Nucleus accumbens (tissue), 56 donors: ENCODE measurements around the gene MYO5B.

Experiments used
- DNase-seq, 56 donors: peaks; one replicate each; lab custom pipeline; 2025; lab: John Stamatoyannopoulos, UW

Gene MYO5B

DNA sequence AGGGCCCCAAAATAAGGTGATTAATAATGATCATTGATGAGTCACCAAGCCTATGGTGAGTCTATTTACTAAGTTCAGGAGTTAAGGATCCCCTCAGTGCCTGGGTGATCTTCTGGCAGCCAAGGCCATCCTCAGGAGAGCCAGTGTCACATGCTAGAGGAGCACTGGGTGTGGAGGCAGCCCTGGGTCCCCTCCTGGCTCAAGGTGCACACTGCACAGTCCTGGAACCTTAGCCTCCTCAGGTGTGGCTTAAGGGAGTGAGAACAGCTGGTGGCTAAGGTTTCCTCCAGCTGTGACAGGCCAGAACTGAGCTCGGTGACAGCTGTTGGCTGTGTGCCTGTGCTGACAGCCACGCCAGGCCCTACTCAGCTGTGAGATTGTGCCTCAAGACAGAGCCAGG, 329.5 kb downstream of the MYO5B start:
- no peak for DNase-seq

DNA sequence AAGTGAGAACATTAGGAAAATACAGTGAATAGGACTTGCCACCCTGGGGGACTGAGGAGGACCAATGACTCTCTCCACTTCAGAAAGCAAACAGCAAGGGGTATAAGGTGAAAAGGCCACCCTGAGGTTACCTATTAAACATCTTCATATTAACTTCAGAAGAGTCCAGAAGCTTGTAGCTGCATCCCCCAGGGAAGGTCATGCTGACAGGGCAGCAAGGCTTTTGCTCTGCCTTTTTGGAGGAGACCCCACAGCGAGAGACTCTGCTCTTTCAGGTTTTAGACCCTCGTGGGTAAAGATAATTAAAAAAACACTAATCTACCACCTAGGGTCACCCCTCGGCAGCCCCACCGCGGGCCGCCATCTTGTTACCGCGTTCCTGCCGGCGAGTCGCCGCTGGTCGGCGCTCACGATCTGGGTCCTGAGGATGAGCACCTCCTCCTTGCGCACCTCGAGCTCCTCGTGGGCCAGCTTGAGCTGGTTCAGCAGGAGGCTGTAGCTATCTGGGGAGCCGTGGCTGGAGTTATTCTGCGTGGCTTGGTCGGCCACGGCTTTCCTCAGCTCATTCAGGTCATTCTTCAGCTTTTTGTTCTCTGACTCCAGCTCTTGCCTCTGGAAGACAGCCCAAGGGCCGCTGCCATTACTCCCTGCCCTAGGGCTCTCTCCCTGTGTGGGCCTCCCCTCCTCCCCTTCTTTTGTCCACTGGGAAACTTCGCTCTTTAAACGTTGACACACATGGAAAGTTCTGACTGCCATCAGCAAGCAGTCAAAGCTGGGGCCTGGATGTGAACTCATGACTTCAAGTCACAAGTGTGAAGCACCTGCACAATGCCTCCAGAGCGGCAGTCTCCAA, 331.0 kb downstream of the MYO5B start:
- DNase-seq: peak in 2 of 56 donors; percentile 8 to 15

DNA sequence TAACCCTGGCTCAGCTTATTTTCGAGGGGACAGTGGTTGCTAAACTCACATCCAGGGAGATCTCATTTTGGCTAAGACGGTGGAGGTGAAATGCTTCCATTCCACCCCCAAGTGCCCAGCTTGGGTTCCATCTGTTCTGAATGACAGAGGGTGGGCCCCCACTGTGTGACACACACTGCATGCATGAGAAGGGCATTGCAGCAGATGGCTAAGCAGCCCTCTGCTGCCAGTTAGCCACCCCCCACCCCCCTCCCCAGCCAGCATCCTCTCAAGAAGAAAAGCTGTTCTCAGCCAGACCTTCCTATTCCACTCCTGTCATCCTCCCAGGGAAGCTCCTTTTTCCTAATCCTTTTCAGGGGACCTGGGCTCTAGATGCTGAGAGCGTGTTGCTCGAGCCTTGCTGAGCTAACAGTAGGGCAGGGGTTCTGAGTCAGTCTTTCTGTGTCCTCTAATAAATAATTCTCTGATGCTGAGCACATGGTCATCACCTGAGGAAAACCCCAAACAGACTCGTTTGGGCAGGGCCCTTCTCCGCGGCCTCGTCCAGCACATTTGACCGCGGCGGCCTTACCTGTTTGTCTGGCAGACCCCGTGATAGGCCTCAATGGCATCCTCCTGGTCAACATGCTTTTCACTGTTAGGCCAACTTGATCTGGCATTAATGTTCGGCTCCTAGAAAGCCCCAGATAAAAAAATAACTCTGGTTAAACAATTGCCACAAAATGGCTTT, 332.1 kb downstream of the MYO5B start:
- no peak for DNase-seq

DNA sequence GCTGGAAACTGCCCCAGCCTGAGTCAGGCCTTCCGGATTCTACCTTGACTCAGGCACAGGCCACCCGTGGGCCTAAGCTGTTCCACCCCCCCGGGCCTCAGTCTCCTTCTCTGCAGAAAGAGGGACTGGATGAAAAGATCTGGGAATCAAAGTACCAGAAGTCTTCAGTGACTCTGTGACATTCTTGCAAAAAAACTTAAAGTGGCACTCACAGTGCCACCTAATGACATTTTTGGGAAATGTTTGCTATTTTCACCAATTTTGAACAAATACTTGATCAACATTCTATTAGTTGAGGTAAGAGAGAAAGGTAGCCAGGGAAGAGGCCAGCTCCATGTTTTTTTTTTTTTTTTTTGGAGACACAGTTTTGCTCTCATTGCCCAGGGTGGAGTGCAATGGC, 333.3 kb downstream of the MYO5B start:
- DNase-seq: peak in 1 of 56 donors; percentile 7

DNA sequence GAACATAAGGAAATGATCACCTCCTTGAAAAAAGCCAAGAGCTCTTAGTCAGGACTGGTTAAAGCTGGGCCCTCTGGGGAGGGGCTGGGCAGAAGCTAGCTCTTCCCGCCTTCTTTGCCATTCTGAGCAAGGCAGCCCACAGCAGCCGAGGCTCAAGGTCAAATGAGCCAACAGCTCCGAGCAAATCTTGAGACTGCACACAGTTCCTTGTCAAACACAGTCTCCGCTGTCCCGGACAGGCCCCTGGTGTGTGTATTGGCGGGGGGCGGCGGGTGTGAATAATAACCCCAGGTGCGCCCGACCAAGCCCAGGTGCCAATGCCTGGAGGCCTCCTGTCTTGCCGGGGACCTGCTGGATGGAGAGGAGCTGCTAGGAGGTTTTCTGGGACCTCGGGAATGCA, 335.2 kb downstream of the MYO5B start:
- DNase-seq: no peak

DNA sequence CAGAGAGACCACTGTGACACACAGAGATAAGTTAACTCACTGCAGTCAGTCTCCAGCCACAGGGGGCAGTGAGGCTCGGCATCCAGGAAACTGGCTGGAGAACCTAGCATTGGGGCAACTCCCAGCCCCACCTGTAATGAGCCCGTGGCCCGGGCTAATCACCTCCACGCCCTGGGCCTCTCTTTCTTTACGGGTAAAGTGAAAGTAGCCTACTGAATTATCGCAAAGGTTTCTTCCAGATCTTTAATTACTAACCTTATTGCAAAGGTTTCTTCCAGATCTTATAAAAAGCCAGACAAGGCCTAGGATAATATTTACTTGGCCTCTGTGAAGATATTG, 336.0 kb downstream of the MYO5B start:
- no peak for DNase-seq

DNA sequence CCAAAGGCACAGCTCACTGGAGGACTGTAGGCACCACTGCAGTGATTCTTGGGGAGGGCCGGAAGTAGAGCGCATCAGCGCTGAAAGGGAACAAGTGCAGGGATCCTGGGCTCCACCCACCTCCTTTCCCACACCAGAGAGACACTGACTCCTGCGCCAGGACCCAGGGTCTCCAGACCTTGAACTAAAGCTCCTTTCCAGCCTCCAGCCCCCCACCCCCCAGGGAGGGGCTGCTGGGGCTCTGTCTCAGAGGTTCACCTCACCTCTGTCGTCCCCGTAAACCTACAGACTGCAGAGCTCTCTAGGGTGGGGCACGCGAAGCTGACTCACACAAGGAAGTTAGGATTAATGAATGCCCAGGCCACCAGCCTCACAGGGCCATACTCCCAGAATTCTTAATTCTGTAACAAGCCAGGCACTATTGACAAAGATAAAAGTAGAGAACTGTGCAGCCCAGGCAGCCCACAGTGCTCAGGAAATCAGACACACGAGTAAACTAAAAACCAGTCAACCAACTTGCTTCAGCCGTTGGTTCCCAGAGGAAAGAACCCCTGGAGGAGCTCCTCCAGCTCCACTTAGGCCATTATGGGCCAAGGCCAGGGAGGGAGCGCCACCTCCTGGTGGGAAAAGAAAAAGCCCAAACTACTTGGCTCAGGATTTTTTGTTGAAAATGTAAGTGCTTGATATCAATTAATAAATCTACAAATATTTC, 336.5 kb downstream of the MYO5B start:
- peak in 38 of 56 donors; percentile 2 to 74 (median 31) for DNase-seq

DNA sequence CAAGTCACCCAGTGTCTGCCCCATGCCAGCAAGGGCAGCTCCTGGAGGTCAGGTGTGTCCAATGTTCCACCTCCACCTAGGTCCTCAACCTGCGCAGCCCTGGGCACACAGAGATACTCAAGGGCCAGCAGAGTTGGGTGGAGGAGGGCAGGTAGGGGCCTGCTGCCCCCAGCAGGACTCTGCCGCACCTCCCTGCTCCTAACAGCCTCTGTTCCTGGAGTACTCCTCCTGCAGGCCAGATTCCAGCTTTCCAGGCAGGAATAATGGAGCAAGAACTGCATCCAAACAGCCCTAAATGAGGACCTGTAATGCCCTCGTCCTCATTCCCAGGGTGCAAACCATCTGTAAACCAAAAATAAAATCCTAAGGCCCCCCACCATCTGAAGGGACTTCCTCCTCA, 337.2 kb downstream of the MYO5B start:
- no peak for DNase-seq

DNA sequence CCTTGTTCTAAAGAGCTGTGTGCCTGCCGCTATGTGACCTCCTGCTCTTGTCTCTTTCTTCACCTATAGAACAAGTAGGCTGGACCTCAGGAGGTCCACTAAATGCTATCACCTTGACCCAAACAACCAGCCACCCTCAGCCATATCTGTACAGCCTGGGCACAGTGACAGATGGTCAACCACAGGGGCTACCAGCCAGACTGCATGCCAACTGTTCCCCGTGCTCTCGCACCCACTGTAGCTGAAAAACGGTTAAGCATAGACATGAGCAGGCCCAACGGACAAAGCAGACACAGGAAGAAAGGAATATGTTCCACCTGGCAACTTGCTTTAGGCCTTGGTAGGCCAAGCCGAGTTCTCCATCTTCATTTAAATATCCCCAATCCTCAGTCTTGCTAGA, 338.5 kb downstream of the MYO5B start:
- no peak for DNase-seq

DNA sequence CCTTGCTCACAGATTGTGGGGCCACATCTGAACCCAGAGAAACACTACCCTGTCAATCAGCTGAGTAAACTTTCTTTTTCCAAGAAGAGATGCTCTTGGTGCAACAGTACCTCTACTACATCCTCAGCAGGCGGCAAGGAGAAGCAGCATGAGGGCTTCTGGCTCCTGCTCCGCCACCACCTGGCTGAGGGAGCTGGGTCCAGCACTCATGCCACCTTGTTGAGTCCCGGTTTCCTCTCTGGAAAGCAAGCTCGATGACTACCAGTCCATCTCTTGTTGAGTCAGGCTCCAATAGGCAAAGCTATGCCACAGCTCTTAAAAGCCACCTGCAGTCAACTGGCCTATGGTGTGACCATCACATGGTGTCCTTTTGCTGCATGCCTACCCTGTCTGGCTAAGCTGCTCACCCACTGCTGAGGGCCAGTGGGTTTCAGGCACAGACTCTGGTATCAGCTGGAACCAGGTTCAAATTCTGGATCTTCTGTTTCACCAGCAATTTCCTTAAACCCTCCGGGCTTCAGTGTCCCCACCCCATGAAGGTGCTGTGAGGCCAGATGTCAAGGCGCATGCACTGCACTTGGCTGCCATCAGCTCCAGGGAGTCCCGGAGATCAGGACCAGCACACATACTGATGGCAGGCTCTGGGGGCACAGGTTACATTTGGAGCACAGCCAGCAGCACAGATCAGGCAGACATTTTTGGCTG, 339.1 kb downstream of the MYO5B start:
- DNase-seq: no peak

DNA sequence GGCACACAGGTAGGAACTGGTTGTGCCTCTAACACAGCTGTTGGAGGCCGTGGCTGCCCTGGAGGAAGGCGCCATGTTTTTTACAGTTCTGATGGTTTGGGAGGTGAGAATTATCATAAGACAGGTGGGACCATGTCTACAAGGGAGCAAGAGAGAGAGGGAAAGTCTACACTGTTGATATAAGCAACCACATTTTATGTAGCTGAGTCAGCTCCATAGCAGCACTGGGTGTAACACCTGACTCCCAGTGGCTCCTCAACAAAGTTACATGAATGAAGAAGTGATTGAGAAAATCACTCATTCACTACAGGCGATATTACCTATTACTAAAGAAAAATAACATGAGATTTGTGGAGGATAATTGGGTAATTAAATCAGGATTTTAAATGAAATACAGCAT, 340.3 kb downstream of the MYO5B start:
- no peak for DNase-seq

DNA sequence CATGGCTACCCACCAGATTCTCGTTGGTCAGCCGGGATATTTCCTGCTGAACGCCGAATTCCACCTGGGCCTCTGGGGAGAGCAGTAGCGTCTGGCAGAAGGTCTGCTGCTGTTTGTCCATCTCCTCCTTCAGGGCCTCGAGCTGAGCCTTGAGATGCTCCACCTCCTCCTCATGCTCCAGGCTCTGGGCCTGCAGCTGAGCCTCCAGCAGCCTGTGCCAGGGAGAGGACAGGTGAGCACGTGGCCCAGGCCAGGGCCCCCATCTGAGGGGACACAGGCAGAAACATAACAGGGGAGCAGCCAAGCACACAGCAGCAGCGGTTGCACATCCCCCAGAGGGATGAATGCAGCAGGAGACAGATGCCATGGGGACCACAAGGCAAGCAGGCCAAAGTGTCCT, 341.5 kb downstream of the MYO5B start:
- DNase-seq: no peak

DNA sequence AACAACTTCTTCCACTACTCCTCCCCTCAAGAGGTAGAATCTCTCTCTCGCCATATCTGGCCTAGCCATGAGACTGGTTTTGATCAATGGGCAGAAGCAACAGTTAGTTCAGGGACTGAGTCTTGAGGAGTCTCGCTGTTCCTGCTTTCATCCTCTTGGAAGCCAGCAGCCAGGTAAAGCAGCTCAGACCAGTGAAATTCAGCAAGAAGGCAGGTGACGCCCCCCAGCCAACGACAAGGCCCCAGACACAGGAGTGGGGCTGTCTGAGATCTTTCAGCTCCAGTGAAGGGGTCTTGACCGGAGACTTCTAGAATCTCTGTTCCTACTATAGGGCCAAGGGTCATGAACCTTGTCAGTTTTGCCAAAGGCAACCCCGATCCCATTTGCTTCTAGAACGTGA, 341.9 kb downstream of the MYO5B start:
- DNase-seq: no peak

DNA sequence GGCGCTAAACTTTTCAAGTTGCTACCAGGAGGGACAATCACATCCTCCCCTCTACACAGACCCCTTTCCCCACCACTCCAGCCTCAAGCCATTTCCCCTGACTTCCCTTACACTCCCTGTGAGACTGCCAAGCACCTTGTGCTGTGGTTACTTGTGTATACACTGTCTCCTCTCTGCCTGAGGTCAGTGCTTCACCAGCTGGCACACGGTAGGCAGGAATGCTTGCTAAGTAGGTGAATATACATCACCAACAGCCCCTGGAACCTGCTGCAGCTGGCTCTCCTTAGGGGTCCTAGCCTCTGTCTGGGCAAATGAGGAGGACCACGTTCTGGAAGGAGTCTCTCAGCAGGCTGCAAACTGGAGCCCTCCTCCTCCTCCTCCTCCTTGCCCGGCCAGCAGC, 343.3 kb downstream of the MYO5B start:
- DNase-seq: no peak

DNA sequence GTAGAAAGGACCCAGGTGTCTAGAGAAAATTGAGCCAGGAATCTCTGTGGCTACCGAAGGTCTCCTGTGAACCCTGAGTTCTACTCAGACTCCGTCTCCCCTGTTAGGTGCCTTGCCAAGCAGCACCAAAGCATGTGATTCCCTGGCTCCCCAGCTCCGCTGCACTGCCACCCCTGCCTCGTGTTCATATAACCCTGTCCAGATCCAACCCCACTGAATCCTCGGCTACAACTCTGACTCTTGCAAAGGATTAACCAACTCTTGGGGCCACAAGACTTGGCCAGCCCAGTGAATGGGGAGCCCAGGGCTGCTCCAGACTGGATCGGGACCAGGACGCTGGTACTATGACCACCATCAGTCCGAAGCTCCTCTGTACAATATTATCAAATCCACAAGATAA, 344.3 kb downstream of the MYO5B start:
- DNase-seq: no peak

DNA sequence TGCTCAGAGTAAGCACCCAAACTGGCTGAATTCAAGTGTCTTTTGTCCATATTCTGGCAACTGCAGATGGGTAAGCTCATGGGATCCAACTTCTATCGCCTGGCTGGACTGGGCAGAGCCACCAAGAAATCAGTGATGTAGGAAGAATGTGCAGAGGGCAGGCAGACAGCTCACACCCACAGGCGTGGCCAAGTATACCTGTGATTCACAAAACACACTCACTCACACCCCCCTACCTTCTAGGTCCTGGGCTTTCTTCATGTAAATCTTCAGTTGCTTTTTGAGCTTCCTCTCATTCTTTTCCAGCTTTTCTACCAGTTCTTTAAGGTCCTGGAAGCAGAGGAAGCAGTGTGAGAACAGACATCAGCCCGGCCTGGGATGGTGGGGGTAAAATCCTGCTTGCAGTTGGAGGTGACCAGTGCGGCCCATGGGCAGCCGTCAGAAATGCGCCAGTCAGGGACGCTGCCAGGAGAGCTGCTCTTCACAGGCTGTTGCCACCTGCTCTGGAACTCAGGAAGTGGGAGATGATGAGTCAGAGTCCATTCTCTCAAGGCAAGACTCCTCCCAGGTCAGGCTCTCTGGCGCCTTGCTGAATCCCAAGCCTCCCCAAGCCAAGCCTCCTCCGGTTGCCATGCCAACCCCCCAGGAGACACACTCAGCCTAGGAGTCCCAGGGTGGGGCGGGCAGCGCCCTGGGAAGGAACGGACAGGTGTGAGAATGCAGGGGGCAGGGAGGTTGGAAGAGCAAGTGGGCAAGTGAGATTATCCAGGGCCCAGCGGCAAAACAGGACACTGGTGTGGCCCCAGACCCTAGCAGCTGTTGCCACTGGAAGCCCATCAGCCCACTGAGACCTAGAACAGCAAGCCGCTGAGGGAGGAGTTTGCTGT, 345.4 kb downstream of the MYO5B start:
- DNase-seq: peak in 1 of 56 donors; percentile 15

DNA sequence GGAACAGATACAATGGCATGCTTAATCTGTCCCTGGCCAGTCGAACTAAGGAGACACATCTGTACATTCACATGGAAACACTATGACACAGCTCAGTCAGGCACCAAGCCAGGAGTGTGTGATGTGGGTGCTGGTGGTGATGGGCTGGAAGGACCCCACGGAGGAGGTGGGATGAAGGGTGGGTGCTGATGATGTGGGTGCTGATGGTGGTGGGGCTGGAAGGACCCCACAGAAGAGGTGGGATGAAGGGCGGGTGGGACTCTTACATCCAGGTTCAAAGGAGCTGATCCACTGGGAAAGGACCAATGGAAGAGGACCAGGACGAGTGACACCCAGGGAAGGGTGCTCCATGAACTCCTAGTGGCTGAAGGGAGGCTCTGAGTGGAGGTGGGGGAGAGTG, 346.8 kb downstream of the MYO5B start:
- DNase-seq: no peak

DNA sequence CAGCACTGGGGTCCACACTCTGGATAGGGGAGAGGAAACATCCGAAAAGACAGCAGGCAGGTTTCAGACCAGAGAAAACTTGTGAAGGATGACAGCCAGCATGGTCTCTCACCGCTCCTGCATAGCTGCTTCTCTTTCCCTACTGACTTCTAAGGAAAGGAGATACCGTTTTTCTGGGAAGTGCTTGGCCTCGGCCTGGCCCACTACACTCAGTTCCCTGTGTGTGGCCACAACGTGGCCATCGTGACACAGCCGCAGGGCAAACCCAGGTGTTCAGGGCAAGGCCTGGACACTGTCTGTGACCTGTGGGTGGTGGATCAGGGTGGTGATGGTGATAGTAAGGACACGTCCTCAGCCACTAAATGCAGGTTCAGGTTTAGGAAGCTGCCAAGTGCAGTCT, 347.4 kb downstream of the MYO5B start:
- no peak for DNase-seq

DNA sequence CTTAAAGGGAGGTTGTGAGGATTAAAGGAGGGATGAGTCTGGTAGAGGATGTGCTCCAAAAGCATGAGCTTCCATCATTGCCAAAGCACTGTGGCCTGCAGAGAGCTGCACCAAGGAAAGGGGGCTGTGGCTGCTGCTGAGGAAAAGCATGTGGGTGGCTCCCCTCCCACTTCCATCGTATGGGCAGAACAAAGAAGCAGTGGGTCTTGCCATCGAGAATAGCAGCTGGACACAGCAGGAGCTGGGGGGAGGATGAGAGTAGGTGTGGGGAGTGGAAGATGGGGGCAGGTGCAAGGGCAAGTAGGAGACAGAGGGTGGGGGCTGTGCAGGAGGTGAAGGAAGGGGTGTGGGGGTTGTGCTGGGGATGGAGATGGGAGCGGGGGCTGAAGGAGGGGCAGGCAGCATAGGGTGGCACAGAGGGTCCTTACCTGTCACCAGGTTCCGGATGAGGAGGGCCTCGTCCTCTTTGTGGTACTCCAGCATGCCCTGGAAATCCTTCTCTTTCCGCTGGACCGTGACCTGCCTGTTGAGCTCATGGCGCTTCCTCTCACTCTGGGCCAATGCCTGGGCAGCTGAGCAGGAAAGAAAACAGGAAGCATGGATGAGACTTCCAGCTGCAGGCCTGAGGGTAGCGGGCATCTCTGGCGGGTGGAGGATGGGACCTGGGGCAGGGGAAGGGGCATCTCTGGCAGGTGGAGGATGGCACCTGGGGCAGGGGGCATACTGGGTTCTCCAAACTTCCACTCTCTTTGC, 348.1 kb downstream of the MYO5B start:
- no peak for DNase-seq
